Fibroblast of skin of right quadriceps (primary cell): ENCODE measurements around the gene SACM1L.

ENCODE experiments used
- DNase-seq: peaks from one replicate; pipeline ENCODE4 v3.0.0-alpha.2; 2013

SACM1L gene

DNA sequence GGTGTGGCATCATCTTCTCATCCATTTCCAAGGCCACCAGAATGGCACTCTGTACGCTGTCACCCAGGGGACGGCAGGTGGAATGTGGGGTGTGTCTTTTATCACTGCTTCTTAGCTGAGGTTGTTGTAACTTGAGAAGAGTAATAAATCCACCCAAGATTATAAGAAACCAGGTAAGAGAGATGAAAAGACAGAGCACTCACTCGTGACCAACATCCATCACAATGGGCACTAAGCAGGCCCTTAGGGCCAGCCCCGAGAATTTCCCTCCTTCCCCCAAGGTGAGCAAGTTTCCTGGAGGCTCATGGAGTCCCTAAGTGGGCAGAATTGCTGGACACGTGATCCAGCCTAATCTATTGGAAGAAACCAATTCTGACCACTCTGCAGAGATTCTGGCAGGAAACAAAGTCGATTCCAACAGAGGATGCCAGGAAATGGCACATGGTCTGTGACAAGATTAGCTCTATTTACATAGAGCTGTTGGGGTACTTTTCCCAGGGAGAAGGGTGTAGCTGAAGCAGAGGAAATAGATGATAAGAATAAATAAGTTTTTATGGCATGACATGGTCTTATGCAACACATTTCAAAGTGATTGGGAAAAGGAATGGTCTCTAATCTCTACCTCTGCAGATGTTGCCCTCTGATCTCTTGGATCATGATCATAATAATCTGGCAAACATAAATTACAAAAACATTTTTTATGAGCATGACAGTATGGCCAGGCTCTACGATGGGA, 84.7 kb downstream of the SACM1L start:
- no peak for DNase-seq

GRCh38 chr3:45774581-45775521, 85.7 kb downstream of the SACM1L start:
- no peak for DNase-seq

GRCh38 chr3:45775571-45776300, 86.5 kb downstream of the SACM1L start:
- DNase-seq, result no peak

DNA sequence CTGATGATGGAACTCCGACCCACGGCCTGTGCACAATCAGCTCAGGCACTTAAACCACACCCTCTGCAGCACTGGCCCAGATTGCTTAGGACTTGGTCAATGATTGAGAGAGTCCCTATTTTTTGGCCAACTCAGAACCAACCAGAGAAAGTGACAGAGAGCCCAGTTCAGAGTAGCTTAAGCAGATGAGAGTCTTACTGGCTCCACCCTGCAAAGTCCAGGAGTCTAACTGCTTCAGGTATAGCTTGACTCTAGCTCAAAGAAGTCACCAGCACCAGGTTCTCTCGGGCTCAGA, 87.1 kb downstream of the SACM1L start:
- no peak for DNase-seq

- no peak for DNase-seq
Measured at GRCh38 chr3:45776611-45777010, 87.4 kb downstream of the SACM1L start.

DNA sequence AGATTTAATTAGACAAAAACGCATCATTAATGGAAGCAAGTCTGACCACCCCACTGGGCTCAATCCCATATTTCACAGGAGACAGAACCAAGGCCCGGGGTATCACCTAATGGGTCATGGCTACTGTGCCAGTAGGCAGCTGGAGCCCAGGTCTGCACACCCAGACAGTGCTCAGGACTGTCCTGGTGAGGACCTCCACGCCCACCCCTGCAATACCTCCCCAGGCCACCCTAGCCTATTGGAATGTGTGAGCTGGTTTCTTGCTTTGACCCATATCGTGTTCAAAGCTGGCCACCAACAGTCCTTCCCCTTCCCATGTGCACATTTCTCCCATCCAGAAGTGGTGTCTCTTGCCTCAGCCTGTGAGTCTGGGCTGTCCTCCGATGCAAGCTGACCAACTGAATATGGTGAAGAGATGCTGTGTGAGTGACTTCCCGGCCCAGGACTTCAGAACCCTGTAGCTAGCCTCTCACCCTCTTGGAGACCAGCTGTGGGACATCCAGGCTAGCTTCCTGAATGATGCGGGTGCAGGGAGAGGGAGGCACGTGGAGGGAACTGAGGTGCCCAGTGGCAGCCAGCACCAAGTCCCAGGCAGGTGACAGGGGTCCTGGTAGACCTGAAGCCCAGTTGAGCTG, 88.0 kb downstream of the SACM1L start:
- DNase-seq, result no peak

DNA sequence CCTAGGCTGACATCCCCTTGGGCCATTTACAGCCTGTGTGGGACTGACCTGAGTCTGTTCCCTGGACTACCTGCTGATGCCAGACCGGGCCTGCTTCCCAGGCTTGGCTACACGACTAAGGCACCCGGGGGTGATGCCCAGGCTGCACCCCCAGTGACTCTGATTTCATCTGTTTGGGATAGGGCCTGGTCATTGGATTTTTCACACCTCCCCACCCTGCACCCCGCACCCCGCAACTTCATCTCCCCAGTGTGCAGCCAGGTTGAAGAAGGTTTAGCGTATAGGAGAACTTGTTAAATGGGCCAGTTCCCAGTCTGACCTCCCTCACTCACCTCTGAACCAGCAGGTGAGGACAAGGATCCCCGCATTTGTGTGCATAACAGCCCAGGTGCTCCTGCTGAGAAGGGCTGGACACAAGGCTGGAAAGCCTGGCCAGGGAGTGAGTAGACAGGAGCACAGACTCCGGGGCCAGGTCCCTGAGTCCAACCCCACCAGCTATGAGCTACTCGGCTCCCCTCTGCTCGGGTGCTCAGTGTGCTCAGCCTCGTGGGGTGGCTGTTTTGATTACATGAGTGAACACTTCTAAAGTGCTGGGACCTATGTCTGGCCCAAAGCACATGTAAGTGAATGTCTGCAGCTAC, 88.7 kb downstream of the SACM1L start:
- no peak for DNase-seq

DNA sequence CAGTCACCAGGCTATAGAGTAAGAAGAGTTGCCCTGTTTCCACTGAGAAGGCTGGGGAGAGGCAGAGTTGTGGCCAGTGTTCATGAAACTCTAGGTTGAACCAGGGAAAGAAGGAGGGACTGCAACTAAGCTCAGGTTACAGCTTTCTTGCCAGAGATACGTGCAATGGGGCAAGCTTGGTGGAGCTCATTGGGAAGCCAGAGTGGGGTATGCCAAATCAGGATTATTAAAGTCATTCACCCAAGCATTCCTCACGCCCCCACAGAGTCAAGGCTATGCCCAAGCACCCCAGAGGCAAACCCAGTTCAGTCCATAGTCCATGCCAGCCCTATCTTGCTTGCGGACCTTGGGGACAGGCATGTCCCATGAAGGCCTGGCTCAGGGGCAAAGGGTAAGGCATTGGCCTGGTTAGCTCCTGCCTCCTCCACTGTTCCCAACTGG, 89.6 kb downstream of the SACM1L start:
- no peak for DNase-seq

DNA sequence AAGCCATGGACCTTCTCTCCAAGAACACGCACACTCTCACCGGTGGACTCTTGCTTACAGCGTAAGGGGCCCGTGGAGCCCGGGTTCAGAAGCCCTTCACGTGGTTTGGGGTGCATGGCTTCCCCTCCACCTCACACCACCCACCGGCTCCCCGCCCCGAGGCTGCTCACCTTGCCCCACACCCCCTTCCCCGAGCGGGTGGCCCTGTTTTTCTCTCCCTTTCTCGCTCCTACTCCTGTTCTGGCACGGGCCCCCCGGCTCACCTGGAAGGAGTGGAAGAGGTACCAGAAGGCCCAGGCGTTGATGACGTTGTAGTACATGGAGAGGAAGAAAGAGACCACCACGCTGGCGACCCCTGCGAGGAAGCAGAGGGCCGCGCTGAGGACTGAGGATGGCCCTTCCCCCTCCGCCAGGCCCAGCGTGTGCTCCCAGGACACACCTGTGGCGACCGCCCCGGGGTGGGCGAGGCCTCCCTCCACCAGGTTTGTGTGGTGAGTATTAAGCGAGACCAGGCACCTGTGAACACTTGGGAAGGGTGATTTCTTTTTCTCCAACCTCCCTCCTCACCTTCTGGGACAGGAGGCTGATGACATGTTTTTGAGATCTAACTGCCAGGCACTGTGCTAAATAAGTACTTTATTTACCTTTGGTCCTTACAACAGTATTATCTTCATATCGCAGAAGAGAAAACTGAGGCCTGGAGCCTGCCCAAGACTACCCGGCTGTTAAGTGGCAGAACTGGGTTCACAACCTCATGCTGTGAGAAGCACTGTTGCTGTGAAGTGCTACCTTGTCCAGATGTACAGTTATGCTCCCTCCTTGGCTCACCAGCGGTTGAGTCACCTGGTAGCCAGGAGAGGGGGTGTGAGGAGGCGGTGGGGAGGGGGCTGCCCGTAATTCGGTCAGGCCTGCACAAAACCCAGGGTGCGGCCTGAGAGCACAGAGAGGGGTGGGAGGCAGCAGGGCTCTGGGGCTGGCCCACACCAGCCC, 90.8 kb downstream of the SACM1L start:
- DNase-seq, result no peak

DNA sequence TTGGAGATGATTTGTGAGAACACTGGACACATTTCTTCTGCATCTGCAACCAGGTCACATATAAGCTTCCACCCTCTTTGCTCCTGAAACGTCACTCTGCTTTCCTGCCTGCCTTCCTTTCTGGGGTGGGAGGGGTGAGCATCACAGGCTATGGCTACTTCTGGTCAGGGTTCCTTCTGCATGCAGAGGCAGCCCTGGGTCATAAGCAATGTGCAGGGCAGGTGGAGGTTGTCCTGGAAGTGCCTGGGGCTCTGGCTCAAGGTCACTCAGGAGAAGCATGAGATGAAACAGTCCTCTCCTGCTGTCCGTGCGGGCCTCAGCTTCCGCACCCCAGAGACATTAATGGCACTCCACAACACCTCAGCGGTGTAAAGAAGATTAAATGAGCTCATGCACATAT, 92.1 kb downstream of the SACM1L start:
- DNase-seq, result no peak

GRCh38 chr3:45781841-45782240, 92.6 kb downstream of the SACM1L start:
- no peak for DNase-seq

GRCh38 chr3:45782381-45782780, 93.2 kb downstream of the SACM1L start:
- DNase-seq, result no peak

DNA sequence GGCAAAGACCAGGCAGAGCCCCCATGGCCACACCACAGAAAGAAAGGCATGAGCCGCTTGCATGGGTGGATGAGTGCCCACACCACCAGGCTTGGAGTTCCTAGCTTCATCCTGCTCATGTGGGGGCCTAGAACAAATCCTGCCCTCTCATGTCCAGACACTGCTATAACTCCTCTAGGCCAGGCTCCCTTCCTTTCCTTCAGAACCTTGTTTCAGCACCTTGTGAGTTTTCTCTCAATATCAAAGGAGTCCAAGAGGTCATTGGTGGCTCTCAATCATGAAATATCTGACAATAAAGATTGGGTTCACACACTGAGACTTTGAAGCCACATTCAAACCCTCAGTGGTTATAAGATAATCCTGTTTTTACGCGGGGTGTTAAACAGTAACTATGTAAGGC, 94.5 kb downstream of the SACM1L start:
- DNase-seq, result no peak

- no peak for DNase-seq
Measured at GRCh38 chr3:45785605-45786150, 96.5 kb downstream of the SACM1L start.

DNA sequence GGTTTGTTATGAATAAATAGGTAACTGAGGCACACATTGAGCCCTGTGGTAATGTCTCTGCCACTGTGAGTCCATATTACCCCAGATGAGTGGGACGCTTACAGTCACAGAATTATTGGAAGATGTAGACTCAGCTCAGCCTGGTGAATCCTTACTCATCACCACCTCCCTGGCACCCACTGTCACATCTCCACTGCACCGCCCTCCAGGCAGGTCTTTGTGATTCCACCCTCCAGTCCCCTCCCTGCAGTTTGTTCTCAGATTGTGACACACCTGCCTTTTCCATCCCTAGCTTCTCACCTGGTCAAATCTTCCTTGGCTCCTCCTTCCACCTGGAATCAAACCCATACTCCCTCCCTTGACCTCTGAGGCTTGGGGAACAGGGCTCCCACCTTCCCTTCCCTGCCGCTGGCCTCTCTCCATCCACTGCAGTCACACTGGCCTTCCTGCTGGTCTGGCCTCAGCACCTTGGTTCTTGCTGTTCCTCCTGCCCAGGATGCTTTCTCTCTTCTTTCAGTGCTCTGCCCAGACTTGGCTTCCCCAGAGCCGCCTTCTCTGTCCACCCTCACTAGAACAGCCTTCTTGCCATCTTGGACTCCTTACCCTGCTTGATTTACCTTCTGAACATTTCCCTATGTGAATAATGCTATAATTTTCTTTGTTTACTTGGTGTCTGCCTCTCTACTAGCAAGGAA, 97.8 kb downstream of the SACM1L start:
- no peak for DNase-seq

DNA sequence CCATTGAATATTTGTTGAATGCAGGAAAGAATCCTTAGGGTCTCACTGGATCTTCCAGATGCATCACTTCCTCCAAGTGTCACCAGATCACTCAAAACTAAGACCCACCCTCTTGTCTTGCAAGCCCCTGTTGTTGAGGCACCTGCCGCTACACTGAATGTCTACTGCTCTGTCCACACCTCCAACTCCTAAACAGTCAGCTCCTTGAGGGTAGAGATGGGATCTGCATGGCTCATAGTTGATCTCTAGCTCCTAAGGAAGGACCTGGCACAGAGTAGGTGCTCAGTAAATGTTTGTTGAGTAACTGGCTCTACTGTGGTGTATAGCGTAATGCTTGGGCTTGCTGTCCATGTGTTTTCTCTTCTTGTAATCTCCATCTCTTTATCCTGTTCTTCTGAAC, 98.4 kb downstream of the SACM1L start:
- DNase-seq, result no peak

DNA sequence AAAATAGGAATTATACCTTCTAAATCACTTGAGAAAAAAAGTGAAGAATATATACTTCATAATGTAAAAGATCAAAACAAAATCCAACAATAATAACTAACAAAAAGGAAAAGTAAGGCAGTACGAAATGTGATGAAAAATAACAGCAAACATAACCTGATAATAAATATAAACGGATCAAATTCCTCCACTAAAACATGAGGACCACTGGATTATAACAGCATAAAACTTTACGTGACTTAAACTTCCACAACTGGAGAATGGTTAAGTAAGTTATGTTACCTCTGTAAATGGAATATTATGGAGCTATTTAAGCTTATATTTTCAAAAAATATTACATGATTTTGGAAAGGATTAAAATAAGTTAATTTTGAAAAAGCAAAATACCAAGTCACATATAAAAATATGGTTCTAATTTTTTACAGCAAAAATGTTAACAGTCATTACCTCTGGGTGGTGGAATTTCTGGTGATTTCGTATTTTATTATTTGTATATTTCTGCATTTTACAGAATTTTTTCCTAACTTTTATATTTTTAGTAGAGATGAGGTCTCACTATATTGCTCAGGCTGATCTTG, 100.1 kb downstream of the SACM1L start:
- DNase-seq, result no peak

DNA sequence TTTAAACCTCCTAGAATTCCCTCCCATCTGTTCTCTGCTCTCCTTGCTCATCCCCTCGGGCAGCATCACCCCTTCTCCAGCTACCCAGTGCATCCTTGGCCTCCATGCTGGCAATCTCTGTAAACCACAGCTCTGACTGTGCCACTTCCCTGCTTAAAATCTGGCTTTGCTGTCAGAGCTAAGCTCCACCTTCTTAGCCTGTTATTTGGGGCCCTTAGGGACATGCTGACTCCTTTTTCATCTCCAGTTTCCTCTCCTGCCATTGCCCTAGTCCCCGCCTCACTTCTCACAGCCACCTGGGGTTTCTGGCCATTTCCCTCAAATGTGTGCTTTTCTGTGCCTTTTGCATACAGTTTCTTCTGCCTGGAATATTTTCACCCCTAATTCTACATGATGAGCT, 101.4 kb downstream of the SACM1L start:
- DNase-seq, result no peak

- DNase-seq, result no peak
Measured at GRCh38 chr3:45792036-45792435, 102.8 kb downstream of the SACM1L start.
